K562 (cell line): Measurements from ENCODE around the gene OLFML2A.

Experiments
- KDM1A ChIP-seq, 2 experiments: fragments of 450-650 bp; IDR thresholded peaks; 2 replicates each; pipeline ENCODE4 v1.6.1; 2016; ENCODE audit warnings: mild to moderate bottlenecking in 2 of 2
- KLF1 ChIP-seq: fragments of 450-650 bp; IDR thresholded peaks from 2 replicates; pipeline ENCODE4 v1.6.1; 2016; ENCODE audit warnings: missing genetic modification characterization, missing compliant biosample characterization

- TF ChIP-seq KDM1A (IDR thresholded peaks at IDR 0.05), result no peak
- no peak for TF ChIP-seq KLF1 (tag)
Measured at GRCh38 chr9:124840300-124840833, 63.4 kb downstream of the OLFML2A start.
